Right atrium auricular region (tissue), 2 donors: ENCODE data around the gene GCN1. TPM values are rescaled to one million over a fixed set of nuclear protein-coding genes. Genes with fewer than 3 reads are reported as not detected.

Experiments
- DNase-seq: peaks from one replicate; pipeline ENCODE4 v3.0.0-alpha.2; 2019; ENCODE audit warnings: low spot score
- H3K27ac ChIP-seq, 2 donors: fragments of 200-600 bp; sonication (generic); 1 replicate in 1 of 2; 2 replicates in 1 of 2; pipeline ENCODE4 v1.5.1; 2016 to 2019
- H3K27me3 ChIP-seq, 2 donors: fragments of 200-600 bp; sonication (generic); one replicate each; pipeline versions ENCODE4 v1.5.1 to v1.6.0; 2017 to 2019
- H3K36me3 ChIP-seq: fragments of 200-600 bp; sonication (generic); one replicate; pipeline ENCODE4 v1.5.1; 2016
- H3K4me1 ChIP-seq, 2 donors: fragments of 200-600 bp; sonication (generic); one replicate each; pipeline versions ENCODE4 v1.5.1 to v1.6.0; 2017 to 2019
- H3K4me3 ChIP-seq, 2 donors: fragments of 200-600 bp; sonication (generic); 1 replicate in 1 of 2; 2 replicates in 1 of 2; pipeline ENCODE4 v1.5.1; 2017 to 2019; ENCODE audit warnings: mild to moderate bottlenecking in 1 of 2, moderate library complexity in 1 of 2
- H3K9me3 ChIP-seq, 2 donors: fragments of 200-600 bp; sonication (generic); one replicate each; pipeline ENCODE4 v1.5.1; 2019
- total RNA-seq, 2 donors: library from RNA; depleted of rRNA; stranded (reverse); fragments of >200 nt; gene quantifications; one replicate each; pipeline ENCODE4 v1.1.0, GENCODE V29; 2016
- TF ChIP-seq, protein P1 (sequence below), 2 donors: fragments of 200-600 bp; sonication (generic); IDR thresholded peaks; one replicate each; pipeline ENCODE4 v1.5.1; 2019; ENCODE audit warnings: antibody characterized with exemption in 2 of 2

Gene GCN1
- total RNA-seq, 2 donors from 2014 or later: 28.3 to 36.0 TPM

DNA sequence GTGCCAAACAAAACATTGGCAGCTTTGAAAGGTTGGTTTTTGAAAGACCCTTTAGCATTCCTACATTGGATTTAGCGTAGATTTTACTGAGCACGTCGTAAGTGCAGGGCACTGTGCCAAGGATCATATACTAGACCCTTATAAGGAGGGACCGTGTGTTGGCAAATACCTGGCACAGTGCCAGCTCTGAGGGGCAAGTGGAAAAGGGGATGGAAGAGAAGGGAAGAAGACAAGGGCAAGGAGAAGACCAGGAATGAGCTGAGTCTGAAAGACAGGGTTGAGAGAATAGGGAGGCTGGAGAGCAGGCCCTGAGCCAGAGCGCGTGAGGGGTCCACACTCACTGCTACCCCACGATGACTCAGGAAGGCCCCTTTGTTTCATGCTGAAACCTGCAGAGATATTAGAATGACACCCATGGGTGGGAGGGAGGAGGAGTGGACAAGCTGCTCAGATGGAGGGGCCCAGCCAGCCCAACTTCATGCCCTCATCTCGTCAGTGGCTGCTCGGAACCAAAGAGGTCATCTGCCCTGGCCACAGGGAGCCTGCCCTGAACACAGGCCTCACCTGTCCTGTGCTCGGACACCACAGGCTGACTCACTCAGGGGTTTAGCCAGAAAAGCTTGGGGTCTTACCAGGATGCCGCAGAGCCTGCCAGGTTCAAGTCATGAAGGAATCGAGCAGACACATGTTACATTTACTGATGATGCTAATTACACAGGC, 103.0 kb downstream of the GCN1 start:
- Histone ChIP-seq H3K36me3 (peaks cover 8% of the 10 kb centered on the region), H3K9me3 (no peaks in the 10 kb centered on the region), H3K4me1 (peaks cover 0 to 7% of the 10 kb centered on the region in 2 donors), H3K27ac (no peak overlapping the region), H3K4me3 (no peak overlapping the region), H3K27me3 (no peaks in the 10 kb centered on the region)
- TF ChIP-seq, protein P1, sequence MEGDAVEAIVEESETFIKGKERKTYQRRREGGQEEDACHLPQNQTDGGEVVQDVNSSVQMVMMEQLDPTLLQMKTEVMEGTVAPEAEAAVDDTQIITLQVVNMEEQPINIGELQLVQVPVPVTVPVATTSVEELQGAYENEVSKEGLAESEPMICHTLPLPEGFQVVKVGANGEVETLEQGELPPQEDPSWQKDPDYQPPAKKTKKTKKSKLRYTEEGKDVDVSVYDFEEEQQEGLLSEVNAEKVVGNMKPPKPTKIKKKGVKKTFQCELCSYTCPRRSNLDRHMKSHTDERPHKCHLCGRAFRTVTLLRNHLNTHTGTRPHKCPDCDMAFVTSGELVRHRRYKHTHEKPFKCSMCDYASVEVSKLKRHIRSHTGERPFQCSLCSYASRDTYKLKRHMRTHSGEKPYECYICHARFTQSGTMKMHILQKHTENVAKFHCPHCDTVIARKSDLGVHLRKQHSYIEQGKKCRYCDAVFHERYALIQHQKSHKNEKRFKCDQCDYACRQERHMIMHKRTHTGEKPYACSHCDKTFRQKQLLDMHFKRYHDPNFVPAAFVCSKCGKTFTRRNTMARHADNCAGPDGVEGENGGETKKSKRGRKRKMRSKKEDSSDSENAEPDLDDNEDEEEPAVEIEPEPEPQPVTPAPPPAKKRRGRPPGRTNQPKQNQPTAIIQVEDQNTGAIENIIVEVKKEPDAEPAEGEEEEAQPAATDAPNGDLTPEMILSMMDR (IDR thresholded peaks at IDR 0.05): no peak
- DNase-seq: no peak

DNA sequence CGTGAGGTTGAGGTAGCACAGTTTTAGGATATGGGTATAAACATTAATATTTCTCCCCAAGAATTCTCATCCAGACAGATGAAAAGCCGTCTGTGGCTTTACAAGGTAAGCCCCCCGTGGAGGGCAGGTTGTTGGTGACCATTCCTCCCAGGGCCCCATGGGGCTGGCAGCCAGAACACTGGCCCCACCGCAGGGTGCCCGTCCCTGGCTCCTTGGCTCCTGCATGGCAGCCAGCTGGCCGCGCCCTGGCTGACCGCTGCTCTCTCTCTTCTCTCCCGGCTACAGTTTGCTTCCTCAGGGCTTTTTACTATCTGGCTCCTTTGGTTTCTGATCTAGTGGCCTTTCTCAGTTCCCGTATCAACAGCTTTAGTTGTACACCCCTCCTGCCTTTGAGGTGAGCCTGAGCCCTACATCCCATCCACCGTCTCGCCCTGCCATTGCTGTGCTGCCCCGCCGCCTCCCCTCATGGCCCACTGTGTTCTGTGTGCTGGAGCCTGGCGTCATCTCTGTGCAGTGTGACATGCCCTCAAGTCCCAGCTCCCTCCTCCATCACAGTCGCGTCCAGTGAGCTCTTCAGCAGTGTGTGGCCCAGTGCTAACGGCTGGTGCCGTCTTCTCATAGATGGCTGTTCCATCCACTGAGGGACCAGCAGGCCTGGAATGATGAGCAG, 103.8 kb downstream of the GCN1 start:
- TF ChIP-seq, protein P1 (IDR thresholded peaks at IDR 0.05): no peak
- H3K4me1 ChIP-seq: peaks cover 0 to 13% of the 10 kb centered on the region in 2 donors
- H3K36me3 ChIP-seq: peaks cover under 1% of the 10 kb centered on the region
- no peak for DNase-seq
- H3K27me3 ChIP-seq: no peaks in the 10 kb centered on the region
- no peak overlapping the region for H3K4me3 ChIP-seq
- no peaks in the 10 kb centered on the region for H3K9me3 ChIP-seq
- no peak overlapping the region for H3K27ac ChIP-seq

DNA sequence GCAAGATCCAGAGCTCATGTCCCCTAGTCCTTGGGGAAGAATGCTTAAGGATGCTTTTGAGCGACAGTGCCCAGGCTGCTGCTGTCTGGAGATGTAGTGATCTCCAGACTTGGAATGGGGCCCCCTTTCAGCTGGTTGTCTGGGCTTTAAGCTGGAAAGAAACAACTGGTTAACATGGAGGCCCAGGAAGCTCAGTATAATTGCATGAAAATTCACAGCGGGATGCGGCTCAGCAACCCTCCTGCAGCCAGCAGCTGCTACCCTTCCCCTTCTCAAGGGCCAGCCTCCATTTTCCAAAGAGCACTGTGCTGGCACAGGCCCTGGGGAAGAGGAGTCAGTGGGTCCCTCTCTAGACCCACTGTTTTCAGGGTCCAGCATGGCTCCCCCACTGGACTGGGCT, 104.3 kb downstream of the GCN1 start:
- no peak for DNase-seq
- H3K36me3 ChIP-seq: no peaks in the 10 kb centered on the region
- H3K4me1 ChIP-seq: peaks cover 0 to 13% of the 10 kb centered on the region in 2 donors
- H3K4me3 ChIP-seq: no peak overlapping the region
- H3K27ac ChIP-seq: no peak overlapping the region
- H3K27me3 ChIP-seq: no peaks in the 10 kb centered on the region
- H3K9me3 ChIP-seq: no peaks in the 10 kb centered on the region
- TF ChIP-seq, protein P1 (IDR thresholded peaks at IDR 0.05): no peak

DNA sequence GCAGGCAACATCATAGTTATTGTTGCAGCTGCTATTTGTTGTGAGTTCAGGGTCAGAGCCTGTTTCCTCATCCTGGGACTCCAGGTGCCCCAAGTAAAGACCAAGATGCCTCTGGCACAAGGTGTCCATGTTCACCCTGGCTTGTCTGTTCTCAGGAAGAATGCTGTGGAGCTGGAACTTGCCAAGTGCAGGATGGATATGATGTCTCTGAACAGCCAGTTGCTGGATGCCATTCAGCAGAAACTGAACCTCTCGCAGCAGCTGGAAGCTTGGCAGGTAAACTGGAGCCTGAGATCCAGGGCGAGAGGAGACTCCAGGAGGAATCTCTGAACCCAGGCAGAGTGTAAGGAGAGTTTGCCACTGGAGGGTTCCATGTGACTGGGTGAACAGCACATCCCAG, 104.7 kb downstream of the GCN1 start:
- Histone ChIP-seq H3K36me3 (no peaks in the 10 kb centered on the region), H3K27me3 (no peaks in the 10 kb centered on the region), H3K9me3 (no peaks in the 10 kb centered on the region), H3K4me1 (peaks cover 0 to 13% of the 10 kb centered on the region in 2 donors), H3K4me3 (no peak overlapping the region), H3K27ac (no peak overlapping the region)
- TF ChIP-seq, protein P1 (IDR thresholded peaks at IDR 0.05): no peak
- no peak for DNase-seq

DNA sequence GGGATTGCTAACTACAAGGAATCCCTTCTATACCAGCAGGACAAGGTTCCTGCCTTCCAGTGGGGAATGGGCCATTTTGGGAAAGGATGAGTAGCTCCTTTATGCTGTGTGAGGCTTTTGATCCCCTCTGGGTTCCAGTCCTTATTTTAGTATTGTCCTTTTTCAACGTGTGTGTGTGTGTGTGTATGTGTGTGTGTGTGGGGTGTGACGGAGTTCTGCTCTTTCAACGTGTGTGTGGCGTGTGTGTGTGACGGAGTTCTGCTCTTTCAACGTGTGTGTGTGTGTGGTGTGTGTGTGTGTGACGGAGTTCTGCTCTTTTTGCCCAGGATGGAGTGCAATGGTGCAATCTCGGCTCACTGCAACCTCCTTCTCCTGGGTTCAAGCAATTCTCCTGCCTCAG, 105.4 kb downstream of the GCN1 start:
- no peaks in the 10 kb centered on the region for H3K27me3 ChIP-seq
- peaks cover 0 to 13% of the 10 kb centered on the region in 2 donors for H3K4me1 ChIP-seq
- DNase-seq: no peak
- H3K36me3 ChIP-seq: no peaks in the 10 kb centered on the region
- no peak overlapping the region for H3K4me3 ChIP-seq
- H3K9me3 ChIP-seq: no peaks in the 10 kb centered on the region
- TF ChIP-seq, protein P1 (IDR thresholded peaks at IDR 0.05): no peak
- no peak overlapping the region for H3K27ac ChIP-seq
